Neuronal stem cell (in vitro differentiated cells): ENCODE data around the gene NPPA.

Experiments used
- DNase-seq: peaks from one replicate; pipeline ENCODE4 v3.0.0-alpha.2; 2013; ENCODE audit warnings: low spot score
- H2AFZ ChIP-seq: one replicate; pipeline ENCODE4 v1.6.1; 2013; ENCODE audit warnings: mild to moderate bottlenecking, low read length, inconsistent platforms
- H2AK5ac ChIP-seq: 2 replicates; pipeline ENCODE4 v1.6.1; 2013; ENCODE audit warnings: low read depth, mild to moderate bottlenecking, inconsistent platforms, low read length, moderate library complexity, mixed read lengths
- H2BK120ac ChIP-seq: 2 replicates; pipeline ENCODE4 v1.6.1; 2013; ENCODE audit warnings: low read depth, mild to moderate bottlenecking, inconsistent platforms, low read length, moderate library complexity, mixed read lengths
- H2BK12ac ChIP-seq: one replicate; pipeline ENCODE4 v1.6.1; 2013; ENCODE audit warnings: low read length, inconsistent platforms
- H2BK15ac ChIP-seq: 2 replicates; pipeline ENCODE4 v1.6.1; 2013; ENCODE audit warnings: mild to moderate bottlenecking, low read length, inconsistent platforms, mixed read lengths
- H2BK5ac ChIP-seq: one replicate; pipeline ENCODE4 v1.6.1; 2013; ENCODE audit warnings: inconsistent platforms, mild to moderate bottlenecking, low read length, moderate library complexity
- H3K14ac ChIP-seq: one replicate; pipeline ENCODE4 v1.6.1; 2013; ENCODE audit warnings: low read length, inconsistent platforms
- H3K18ac ChIP-seq: 2 replicates; pipeline ENCODE4 v1.6.1; 2013; ENCODE audit warnings: low read length, inconsistent platforms
- H3K23ac ChIP-seq: 2 replicates; pipeline ENCODE4 v1.6.1; 2013; ENCODE audit warnings: low read depth, mild to moderate bottlenecking, mixed read lengths, low read length, inconsistent platforms; ENCODE audit not compliant: poor library complexity
- H3K27ac ChIP-seq: replicated peaks from 3 replicates; pipeline ENCODE4 v1.5.1; 2013; ENCODE audit warnings: low read length, inconsistent platforms
- H3K27me3 ChIP-seq, 3 experiments: 2 replicates each; pipeline ENCODE4 v1.6.1; 2013; ENCODE audit warnings: low read length in 3 of 3, mild to moderate bottlenecking in 2 of 3, inconsistent platforms in 1 of 3, low read depth in 1 of 3, mixed read lengths in 1 of 3, moderate library complexity in 1 of 3; ENCODE audit not compliant: control insufficient read depth in 3 of 3, insufficient read depth in 3 of 3
- H3K36me3 ChIP-seq, 2 donors: replicated peaks in 1 of 2; 2 replicates each; pipeline ENCODE4 v1.6.1; 2013; ENCODE audit warnings: low read length in 2 of 2; ENCODE audit not compliant: control insufficient read depth in 2 of 2, insufficient read depth in 2 of 2
- H3K4ac ChIP-seq: 2 replicates; pipeline ENCODE4 v1.6.1; 2013; ENCODE audit warnings: inconsistent platforms, mild to moderate bottlenecking, low read length, moderate library complexity
- H3K4me1 ChIP-seq, 2 donors: 1 replicate in 1 of 2; 2 replicates in 1 of 2; pipeline ENCODE4 v1.6.1; 2013; ENCODE audit warnings: low read length in 2 of 2, low read depth in 1 of 2; ENCODE audit not compliant: control insufficient read depth in 2 of 2, insufficient read depth in 1 of 2
- H3K4me2 ChIP-seq: one replicate; pipeline ENCODE4 v1.6.1; 2013; ENCODE audit warnings: mild to moderate bottlenecking, low read length, inconsistent platforms; ENCODE audit not compliant: insufficient read depth, poor library complexity, severe bottlenecking
- H3K4me3 ChIP-seq, 2 donors: 2 replicates each; pipeline ENCODE4 v1.5.1; 2013; ENCODE audit warnings: low read length in 2 of 2, mild to moderate bottlenecking in 2 of 2, inconsistent platforms in 1 of 2, moderate library complexity in 1 of 2
- H3K79me1 ChIP-seq: one replicate; pipeline ENCODE4 v1.6.1; 2013; ENCODE audit warnings: low read depth, mild to moderate bottlenecking, inconsistent platforms, low read length, moderate library complexity
- H3K9ac ChIP-seq: one replicate; pipeline ENCODE4 v1.6.1; 2013; ENCODE audit warnings: mild to moderate bottlenecking, low read depth, low read length, inconsistent platforms; ENCODE audit not compliant: poor library complexity
- H3K9me3 ChIP-seq, 2 donors: replicated peaks in 1 of 2; 2 replicates each; pipeline versions ENCODE3 to v1.6.1; 2013; ENCODE audit warnings: low read length in 2 of 2, mild to moderate bottlenecking in 2 of 2, inconsistent platforms in 1 of 2, low read depth in 1 of 2, mixed read lengths in 1 of 2, moderate library complexity in 1 of 2; ENCODE audit not compliant: control insufficient read depth in 2 of 2, insufficient read depth in 1 of 2
- H4K8ac ChIP-seq: one replicate; pipeline ENCODE4 v1.6.1; 2013; ENCODE audit warnings: low read depth, mild to moderate bottlenecking, inconsistent platforms, low read length, moderate library complexity
- H4K91ac ChIP-seq: one replicate; pipeline ENCODE4 v1.6.1; 2013; ENCODE audit warnings: low read length, low read depth, mild to moderate bottlenecking, inconsistent platforms; ENCODE audit not compliant: poor library complexity
- WGBS, 2 donors: extraction: QIAGEN DNeasy Blood & Tissue Kit; methylation state at CpG; one replicate each; pipeline ENCODE4 v1.1.7; 2013; ENCODE audit warnings: missing lambda C conversion rate in 2 of 2, mixed read lengths in 1 of 2; ENCODE audit not compliant: insufficient read length in 2 of 2, insufficient replicate concordance in 1 of 2; ENCODE audit errors: extremely low coverage in 2 of 2; 5-methylcytosine and 5-hydroxymethylcytosine counted together

NPPA gene

DNA sequence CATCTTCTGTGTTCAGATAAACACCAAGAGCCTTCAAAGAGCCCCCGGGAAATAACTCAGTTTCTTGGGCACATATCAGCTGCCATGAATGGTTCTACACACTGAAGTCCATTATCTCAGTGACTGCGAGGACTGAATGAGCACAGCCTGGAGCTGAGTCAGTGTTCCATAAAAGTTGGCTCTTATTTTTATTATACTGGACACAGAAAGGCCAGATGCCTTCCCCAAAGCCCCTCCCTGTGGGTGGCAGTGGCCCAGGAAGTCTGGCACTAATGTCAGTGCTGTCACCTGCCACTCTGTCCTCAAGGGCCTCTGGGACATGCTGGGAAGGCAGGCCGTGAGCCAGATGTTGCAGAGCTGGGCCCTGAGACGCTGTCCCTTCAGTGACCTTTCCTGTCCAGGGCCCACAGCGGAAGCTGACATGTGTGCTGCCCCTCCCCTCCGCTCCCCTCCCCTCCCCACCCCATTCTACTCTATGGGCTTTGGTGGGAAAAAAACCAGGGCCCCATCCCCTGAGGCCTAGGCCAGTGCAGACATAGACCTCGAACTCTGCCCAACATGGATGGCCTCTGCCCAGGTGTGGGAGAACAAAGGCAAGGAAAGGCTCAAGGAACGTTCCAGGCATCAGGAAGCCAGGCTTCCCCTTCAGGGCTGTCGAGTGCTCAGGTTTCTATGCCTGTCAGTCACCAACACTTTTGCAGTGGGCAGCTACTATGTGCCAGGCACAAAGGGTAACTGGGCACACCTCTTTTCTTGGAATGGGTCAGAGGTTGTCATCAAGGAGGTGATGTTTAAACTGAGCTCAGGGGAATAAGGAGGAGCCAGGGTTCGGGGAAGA is 33.5 kb upstream of the NPPA start:
- Histone ChIP-seq H3K9me3 (no peaks in the 10 kb centered on the region), H3K4me3 (no peak overlapping the region), H3K23ac (no peak overlapping the region), H4K8ac (no peak overlapping the region), H2BK15ac (no peak overlapping the region), H2BK12ac (no peak overlapping the region), H2BK120ac (no peak overlapping the region), H3K36me3 (no peaks in the 10 kb centered on the region), H2BK5ac (peak overlapping the region; percentile 53), H3K4me2 (no peak overlapping the region), H3K4me1 (peaks cover 4 to 7% of the 10 kb centered on the region in 2 donors), H3K9ac (no peak overlapping the region), H3K18ac (no peak overlapping the region), H4K91ac (no peak overlapping the region), H3K27ac (no peak overlapping the region), H3K4ac (no peak overlapping the region), H3K27me3 (peaks cover 0 to 22% (median 0%) of the 10 kb centered on the region in 3 experiments), H2AFZ (peak overlapping the region; percentile 29), H3K79me1 (peaks cover 3% of the 10 kb centered on the region), H3K14ac (no peak overlapping the region), H2AK5ac (no peak overlapping the region)
- DNase-seq: no peak
- no CpG with 5 or more reads among the region's 10 CpGs for WGBS, 2 donors

DNA sequence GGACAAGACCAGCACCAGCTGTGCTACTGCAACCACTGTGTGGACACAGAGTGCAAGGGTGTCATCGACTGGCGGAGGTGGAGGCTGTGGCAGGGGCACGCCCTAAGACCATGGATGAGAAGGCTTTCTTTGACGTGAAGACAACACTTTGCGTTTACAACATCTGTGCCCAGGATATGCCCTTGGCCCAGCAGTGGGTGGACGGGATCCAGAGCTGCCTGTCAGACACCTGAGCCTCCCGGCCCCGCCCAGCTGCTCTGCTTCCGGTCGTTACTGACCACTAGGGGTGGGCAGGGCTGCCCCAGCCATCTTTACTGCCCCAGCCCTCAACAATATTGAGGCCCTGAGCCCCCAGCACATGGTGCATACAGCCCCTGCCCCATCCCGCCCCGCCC is 32.6 kb upstream of the NPPA start:
- H3K36me3 ChIP-seq: no peaks in the 10 kb centered on the region

GRCh38 chr1:11879311-11880180 is 32.0 kb upstream of the NPPA start:
- Histone ChIP-seq H3K27ac (no peak overlapping the region), H3K23ac (no peak overlapping the region), H4K8ac (no peak overlapping the region), H3K9ac (no peak overlapping the region), H2AK5ac (no peak overlapping the region), H2BK5ac (no peak overlapping the region), H3K4me2 (no peak overlapping the region), H3K27me3 (peaks cover 0 to 22% (median 0%) of the 10 kb centered on the region in 3 experiments), H3K18ac (peak overlapping the region; percentile 51), H3K36me3 (no peaks in the 10 kb centered on the region), H2AFZ (no peak overlapping the region), H3K9me3 (no peaks in the 10 kb centered on the region), H2BK15ac (no peak overlapping the region), H2BK12ac (no peak overlapping the region), H3K14ac (peak overlapping the region; percentile 82), H3K4me1 (peaks cover 4 to 7% of the 10 kb centered on the region in 2 donors), H2BK120ac (no peak overlapping the region), H3K4me3 (no peak overlapping the region), H3K4ac (no peak overlapping the region), H3K79me1 (peaks cover 3% of the 10 kb centered on the region), H4K91ac (no peak overlapping the region)
- no peak for DNase-seq
- WGBS, 2 donors: no CpG with 5 or more reads among the region's 28 CpGs

More for the DNA sequence above, 32.6 kb upstream of the NPPA start:
- Histone ChIP-seq H2BK12ac (no peak overlapping the region), H2BK5ac (no peak overlapping the region), H2BK120ac (no peak overlapping the region), H2AK5ac (no peak overlapping the region), H3K4me3 (no peak overlapping the region), H4K91ac (no peak overlapping the region), H3K4ac (no peak overlapping the region), H3K14ac (no peak overlapping the region), H3K79me1 (peaks cover 3% of the 10 kb centered on the region), H3K4me2 (no peak overlapping the region), H2BK15ac (no peak overlapping the region), H3K27me3 (peaks cover 0 to 18% (median 0%) of the 10 kb centered on the region in 3 experiments), H3K9ac (no peak overlapping the region), H3K4me1 (peaks cover 4 to 7% of the 10 kb centered on the region in 2 donors), H3K18ac (no peak overlapping the region), H3K27ac (no peak overlapping the region), H2AFZ (no peak overlapping the region), H3K9me3 (no peaks in the 10 kb centered on the region), H4K8ac (no peak overlapping the region), H3K23ac (no peak overlapping the region)
- no CpG with 5 or more reads among the region's 12 CpGs for WGBS, 2 donors
- no peak for DNase-seq

GRCh38 chr1:11878891-11879190 is 31.3 kb upstream of the NPPA start:
- peaks cover 0 to 24% (median 0%) of the 10 kb centered on the region in 3 experiments for H3K27me3 ChIP-seq

More at GRCh38 chr1:11878891-11879190, 31.3 kb upstream of the NPPA start:
- Histone ChIP-seq H3K23ac (peak overlapping the region; percentile 20), H3K9me3 (no peaks in the 10 kb centered on the region), H3K36me3 (no peaks in the 10 kb centered on the region), H3K4me2 (no peak overlapping the region), H3K18ac (peak overlapping the region; percentile 64), H3K27ac (no peak overlapping the region), H2BK12ac (no peak overlapping the region), H3K79me1 (peaks cover 3% of the 10 kb centered on the region), H3K4me1 (peaks cover 4 to 7% of the 10 kb centered on the region in 2 donors), H4K91ac (no peak overlapping the region), H3K9ac (no peak overlapping the region), H2BK120ac (no peak overlapping the region), H3K4me3 (no peak overlapping the region), H2BK15ac (no peak overlapping the region), H2AK5ac (no peak overlapping the region), H2BK5ac (no peak overlapping the region), H2AFZ (no peak overlapping the region), H3K14ac (peak overlapping the region; percentile 82), H4K8ac (no peak overlapping the region), H3K4ac (peak overlapping the region; percentile 11)
- DNase-seq: no peak
- WGBS, 2 donors: no CpG with 5 or more reads among the region's 6 CpGs
